ENCODE results near the gene SLC10A3. TPM values are rescaled to one million over a fixed set of nuclear protein-coding genes. Genes with fewer than 3 reads are reported as not detected.

The SLC10A3 gene
- total RNA-seq, 2 experiments from 2014 or later, result 10.4 to 11.3 TPM

- Mint-ChIP-seq H3K27ac (no peak overlapping the region), H3K27me3 (no peaks in the 10 kb centered on the region), H3K4me1 (peaks cover 5% of the 10 kb centered on the region), H3K4me3 (no peak overlapping the region), H3K36me3 (ENCODE audit: low read depth) (no peaks in the 10 kb centered on the region), H3K9me3 (ENCODE audit: low read depth) (no peaks in the 10 kb centered on the region)
- DNase-seq, result no peak
- intact Hi-C loops (cut with DNase I, micrococcal nuclease), result loop anchor here in 1 of 2 experiments (2.0 to 5.0 kb wide), 2 partner anchors 23 to 48 kb away; partner anchors contain the start of genes GDI1 and TAFAZZIN
- ChIA-PET POLR2A (no interaction called here), CTCF (interaction anchor here (1.1 kb wide), 1 partner anchor 40 kb away, joined by 4 read pairs; no protein-coding TSS in a partner anchor)
- no peak for ATAC-seq
Measured at GRCh38 chrX:154459832-154460231, 30.6 kb downstream of the SLC10A3 start.

- Mint-ChIP-seq H3K9me3 (ENCODE audit: low read depth) (no peaks in the 10 kb centered on the region), H3K4me1 (peaks cover 5% of the 10 kb centered on the region), H3K27ac (peak overlapping the region; percentile 19), H3K36me3 (ENCODE audit: low read depth) (peaks cover 2% of the 10 kb centered on the region), H3K4me3 (peak overlapping the region; percentile 75), H3K27me3 (no peaks in the 10 kb centered on the region)
- peak; percentile 67 for ATAC-seq
- intact Hi-C loops (cut with DNase I, micrococcal nuclease), result loop anchor here in 1 of 2 experiments (1.0 to 5.0 kb wide), 3 partner anchors 22 to 47 kb away; partner anchors contain the start of genes GDI1, SLC10A3 and TAFAZZIN
- ChIA-PET CTCF (interaction anchor here (0.7 to 0.8 kb wide), 4 partner anchors 16 to 75 kb away, joined by 3 to 4 read pairs (median 3); partner anchors contain the start of gene FAM50A), POLR2A (no interaction called here)
- DNase-seq, result peak; percentile 38
Measured at GRCh38 chrX:154458954-154459778, 31.3 kb downstream of the SLC10A3 start.

DNA sequence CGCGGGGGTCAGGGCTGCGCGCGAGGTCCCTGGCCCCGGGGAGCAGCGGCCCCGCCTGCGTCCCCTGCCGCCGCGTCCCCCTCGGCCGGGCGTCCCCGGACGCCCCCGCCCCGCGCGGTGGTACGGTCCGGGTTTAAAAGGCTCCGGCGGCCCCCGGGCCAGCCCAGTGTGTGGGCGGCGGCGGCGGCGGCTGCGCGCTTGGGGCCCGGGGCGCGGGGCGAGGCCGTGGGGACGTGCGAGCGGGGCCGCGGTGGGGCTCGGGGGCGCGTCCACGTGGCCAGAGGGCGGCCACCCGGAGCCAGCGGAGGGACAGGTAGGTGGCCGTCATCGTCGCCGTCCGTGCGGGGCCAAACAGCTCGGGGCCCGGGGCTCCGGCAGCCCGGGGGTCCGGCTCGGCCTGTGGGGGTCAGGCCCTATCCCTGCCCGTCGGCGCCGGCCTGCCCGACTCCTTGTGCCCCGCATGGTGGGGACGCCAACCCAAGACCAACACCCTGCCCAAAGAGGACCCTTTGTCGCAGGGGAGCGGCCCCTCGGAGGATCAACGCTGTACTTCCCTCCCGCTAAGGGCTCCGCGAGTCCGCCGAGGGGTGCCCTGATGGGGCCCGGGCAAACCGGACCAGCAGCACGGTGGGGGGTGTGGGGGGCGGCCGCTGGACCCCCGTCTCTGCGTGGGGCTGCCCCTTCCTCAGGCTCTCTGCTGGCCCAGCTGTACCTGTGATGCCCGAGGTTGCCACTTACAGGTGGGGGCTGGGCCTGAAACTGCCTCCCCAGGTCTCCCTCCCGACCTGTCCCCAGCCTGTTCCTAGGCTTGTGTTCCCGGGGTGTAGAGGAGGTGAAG lies 32.1 kb downstream of the SLC10A3 start, which contains the start of gene PLXNA3:
PLXNA3 (plus strand) TSS at position 166 of the 838 bp plus-strand sequence. CDS start 1,903 bp downstream, outside the sequence.
- ATAC-seq, result peak; percentile 54
- POLR2A ChIA-PET, result no interaction called here

DNA sequence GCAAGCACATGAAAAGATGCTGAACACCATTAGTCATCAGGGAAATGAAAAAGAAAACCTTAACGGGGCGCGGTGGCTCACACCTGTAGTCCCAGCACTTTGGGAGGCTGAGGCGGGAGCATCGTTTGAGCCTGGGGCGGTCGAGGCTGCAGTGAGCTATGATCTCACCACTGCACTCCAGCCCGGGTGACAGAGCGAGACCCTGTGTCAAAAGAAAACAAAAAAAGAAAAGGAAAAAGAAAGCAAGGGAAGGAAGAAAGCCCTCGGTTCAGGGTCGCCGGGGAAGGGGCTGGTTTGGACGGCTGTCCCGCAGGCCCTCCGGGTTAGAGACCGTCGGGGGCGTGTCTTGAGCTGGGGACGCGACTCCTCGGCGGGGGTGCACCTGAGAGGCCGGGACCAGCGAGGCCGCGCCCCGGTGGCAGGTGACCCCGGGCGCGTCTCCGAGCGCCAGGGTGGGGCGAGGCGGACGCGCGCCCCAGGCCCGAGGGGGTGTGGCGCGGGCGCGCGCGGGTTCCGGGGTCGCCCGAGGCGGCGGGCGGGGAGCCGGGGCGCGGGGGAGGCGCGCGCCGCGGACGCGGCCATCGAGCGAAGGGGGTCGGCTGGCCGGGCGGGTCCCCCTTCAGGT lies 32.8 kb downstream of the SLC10A3 start:
- peak; percentile 68 for ATAC-seq
- Mint-ChIP-seq H3K27me3 (no peaks in the 10 kb centered on the region), H3K4me1 (peaks cover 5% of the 10 kb centered on the region), H3K9me3 (ENCODE audit: low read depth) (no peaks in the 10 kb centered on the region), H3K27ac (peak overlapping the region; percentile 91), H3K4me3 (peak overlapping the region; percentile 88), H3K36me3 (ENCODE audit: low read depth) (peaks cover 3% of the 10 kb centered on the region)
- DNase-seq, result peak; percentile 59
- POLR2A ChIA-PET, result no interaction called here
- intact Hi-C loops (cut with DNase I, micrococcal nuclease), result loop anchor here in 1 of 2 experiments (1.0 to 5.0 kb wide), 4 partner anchors 21 to 59 kb away; partner anchors contain the start of genes FAM3A, GDI1, SLC10A3 and TAFAZZIN
- CTCF ChIA-PET, result interaction anchor here (1.1 kb wide), 1 partner anchor 291 kb away, joined by 7 read pairs; no protein-coding TSS in a partner anchor

More for the DNA sequence above, 32.1 kb downstream of the SLC10A3 start, which contains the start of gene PLXNA3:
- no peaks in the 10 kb centered on the region for H3K9me3 Mint-ChIP-seq (ENCODE audit: low read depth)
- peaks cover 2% of the 10 kb centered on the region for H3K36me3 Mint-ChIP-seq (ENCODE audit: low read depth)
- peak; percentile 66 for DNase-seq
- peaks cover 5% of the 10 kb centered on the region for H3K4me1 Mint-ChIP-seq
- intact Hi-C loops (cut with DNase I, micrococcal nuclease), result loop anchor here in 1 of 2 experiments (1.0 to 5.0 kb wide), 3 partner anchors 22 to 46 kb away; partner anchors contain the start of genes GDI1, SLC10A3 and TAFAZZIN
- H3K27me3 Mint-ChIP-seq, result no peaks in the 10 kb centered on the region
- peak within 1 kb of the TSS; percentile 88 for H3K4me3 Mint-ChIP-seq
- CTCF ChIA-PET, result interaction anchor here (0.7 to 0.8 kb wide), 3 partner anchors 15 to 76 kb away, joined by 3 to 4 read pairs (median 3); partner anchors contain the start of gene FAM50A
- H3K27ac Mint-ChIP-seq, result peak within 1 kb of the TSS; percentile 91

GRCh38 chrX:154452823-154453222 lies 37.6 kb downstream of the SLC10A3 start:
- Mint-ChIP-seq H3K4me1 (peaks cover 5% of the 10 kb centered on the region), H3K27me3 (no peaks in the 10 kb centered on the region), H3K4me3 (no peak overlapping the region), H3K9me3 (ENCODE audit: low read depth) (no peaks in the 10 kb centered on the region), H3K27ac (no peak overlapping the region), H3K36me3 (ENCODE audit: low read depth) (peaks cover 7% of the 10 kb centered on the region)
- ChIA-PET CTCF (no interaction called here), POLR2A (no interaction called here)
- intact Hi-C loops (cut with DNase I, micrococcal nuclease), result no loop called here
- ATAC-seq (no peak), DNase-seq (no peak)

DNA sequence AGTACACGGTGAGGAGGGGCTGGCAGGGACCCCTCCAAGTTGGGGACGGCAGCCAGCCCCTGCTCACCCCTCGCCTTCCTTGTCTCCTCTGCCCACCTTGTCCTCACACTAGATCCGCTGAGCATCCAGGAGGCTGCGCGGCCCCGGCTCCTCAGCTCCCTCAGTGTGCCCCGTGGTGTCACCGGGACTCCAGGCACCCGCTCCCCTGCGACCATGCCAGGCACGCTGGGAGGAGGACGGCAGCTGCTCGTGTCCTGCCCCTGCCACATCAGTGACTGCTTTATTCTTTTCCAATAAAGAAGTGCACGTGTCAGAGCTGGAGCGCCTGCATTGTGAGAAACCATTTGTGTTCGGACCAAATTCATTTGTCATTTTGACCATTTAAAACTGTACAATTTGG lies 40.1 kb downstream of the SLC10A3 start:
- ChIA-PET POLR2A (interaction anchor here (0.6 kb wide), 1 partner anchor 80 kb away, joined by 3 read pairs; no protein-coding TSS in a partner anchor), CTCF (no interaction called here)
- H3K27ac Mint-ChIP-seq, result no peak overlapping the region
- no peak overlapping the region for H3K4me3 Mint-ChIP-seq
- no peak for DNase-seq
- intact Hi-C loops (cut with DNase I, micrococcal nuclease), result no loop called here
- H3K27me3 Mint-ChIP-seq, result no peaks in the 10 kb centered on the region
- H3K9me3 Mint-ChIP-seq (ENCODE audit: low read depth), result no peaks in the 10 kb centered on the region
- peaks cover 9% of the 10 kb centered on the region for H3K4me1 Mint-ChIP-seq
- H3K36me3 Mint-ChIP-seq (ENCODE audit: low read depth), result peaks cover 13% of the 10 kb centered on the region
- ATAC-seq, result no peak

DNA sequence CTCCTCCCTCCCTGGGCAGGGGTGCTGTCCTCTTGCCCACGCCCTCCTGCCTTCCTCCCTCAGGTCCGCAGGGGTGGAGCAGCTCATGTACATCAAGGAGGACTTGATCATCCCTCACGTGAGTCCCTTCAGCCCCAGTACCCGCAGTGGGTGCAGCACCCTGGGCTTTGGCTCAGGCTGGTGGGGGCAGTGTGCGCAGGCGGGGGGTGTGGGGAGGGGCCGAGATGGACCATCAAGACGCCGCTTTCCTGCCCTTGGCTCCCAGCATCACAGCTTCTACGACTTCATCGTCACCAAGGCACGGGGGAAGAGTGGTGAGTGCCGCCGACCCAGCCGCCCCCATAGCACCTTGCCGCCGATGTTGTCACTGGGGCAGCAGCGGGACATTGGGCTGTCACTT lies 40.8 kb downstream of the SLC10A3 start:
- H3K36me3 Mint-ChIP-seq (ENCODE audit: low read depth), result peaks cover 12% of the 10 kb centered on the region
- no peak overlapping the region for H3K4me3 Mint-ChIP-seq
- H3K4me1 Mint-ChIP-seq, result peaks cover 9% of the 10 kb centered on the region
- no peak overlapping the region for H3K27ac Mint-ChIP-seq
- POLR2A ChIA-PET, result interaction anchor here (0.6 kb wide), 1 partner anchor 80 kb away, joined by 3 read pairs; no protein-coding TSS in a partner anchor
- no peaks in the 10 kb centered on the region for H3K9me3 Mint-ChIP-seq (ENCODE audit: low read depth)
- DNase-seq (no peak), ATAC-seq (no peak)
- CTCF ChIA-PET, result no interaction called here
- H3K27me3 Mint-ChIP-seq, result no peaks in the 10 kb centered on the region
- intact Hi-C loops (cut with DNase I, micrococcal nuclease), result no loop called here

GRCh38 chrX:154448484-154448883 lies 41.9 kb downstream of the SLC10A3 start:
- peaks cover 10% of the 10 kb centered on the region for H3K4me1 Mint-ChIP-seq
- H3K9me3 Mint-ChIP-seq (ENCODE audit: low read depth), result no peaks in the 10 kb centered on the region
- peaks cover 11% of the 10 kb centered on the region for H3K36me3 Mint-ChIP-seq (ENCODE audit: low read depth)
- CTCF ChIA-PET, result interaction anchor here (0.7 kb wide), 1 partner anchor 106 kb away, joined by 3 read pairs; no protein-coding TSS in a partner anchor
- POLR2A ChIA-PET, result no interaction called here
- no peaks in the 10 kb centered on the region for H3K27me3 Mint-ChIP-seq
- H3K27ac Mint-ChIP-seq, result no peak overlapping the region
- intact Hi-C loops (cut with DNase I, micrococcal nuclease), result no loop called here
- ATAC-seq (no peak), DNase-seq (no peak)
- no peak overlapping the region for H3K4me3 Mint-ChIP-seq

DNA sequence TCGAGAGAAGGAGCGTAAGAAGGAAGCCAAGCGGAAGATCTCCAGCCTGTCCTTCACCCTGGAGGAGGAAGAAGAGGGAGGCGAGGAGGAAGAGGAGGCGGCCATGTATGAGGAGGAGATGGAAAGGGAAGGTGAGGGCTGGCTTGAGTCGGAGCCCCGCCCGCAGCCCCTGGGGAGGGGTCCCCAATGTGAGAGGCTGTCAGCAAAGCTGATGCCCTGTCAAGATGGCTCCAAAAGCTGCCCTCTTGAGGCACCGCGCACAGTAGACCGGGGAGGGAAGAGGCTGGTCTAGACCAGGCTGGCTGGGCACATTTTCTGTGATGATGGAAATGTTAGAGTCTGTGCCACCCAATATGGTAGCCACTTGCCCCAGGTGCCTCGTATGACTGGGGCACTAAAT lies 44.0 kb downstream of the SLC10A3 start:
- no peak overlapping the region for H3K27ac Mint-ChIP-seq
- DNase-seq (no peak), ATAC-seq (no peak)
- intact Hi-C loops (cut with DNase I, micrococcal nuclease), result no loop called here
- H3K9me3 Mint-ChIP-seq (ENCODE audit: low read depth), result no peaks in the 10 kb centered on the region
- ChIA-PET CTCF (interaction anchor here (0.6 kb wide), 1 partner anchor 32 kb away, joined by 3 read pairs; no protein-coding TSS in a partner anchor), POLR2A (no interaction called here)
- H3K27me3 Mint-ChIP-seq, result no peaks in the 10 kb centered on the region
- peaks cover 13% of the 10 kb centered on the region for H3K36me3 Mint-ChIP-seq (ENCODE audit: low read depth)
- no peak overlapping the region for H3K4me3 Mint-ChIP-seq
- peaks cover 14% of the 10 kb centered on the region for H3K4me1 Mint-ChIP-seq

GRCh38 chrX:154445776-154446175 lies 44.7 kb downstream of the SLC10A3 start:
- peaks cover 13% of the 10 kb centered on the region for H3K36me3 Mint-ChIP-seq (ENCODE audit: low read depth)
- intact Hi-C loops (cut with DNase I, micrococcal nuclease), result no loop called here
- no peaks in the 10 kb centered on the region for H3K9me3 Mint-ChIP-seq (ENCODE audit: low read depth)
- no peak overlapping the region for H3K27ac Mint-ChIP-seq
- CTCF ChIA-PET, result interaction anchor here (0.6 kb wide), 1 partner anchor 31 kb away, joined by 3 read pairs; no protein-coding TSS in a partner anchor
- peaks cover 17% of the 10 kb centered on the region for H3K4me1 Mint-ChIP-seq
- no peak overlapping the region for H3K4me3 Mint-ChIP-seq
- no peaks in the 10 kb centered on the region for H3K27me3 Mint-ChIP-seq
- no peak for DNase-seq
- POLR2A ChIA-PET, result no interaction called here
- no peak for ATAC-seq

All from activated CD4-positive, alpha-beta T cell treated with anti-CD3 and anti-CD28 coated beads for 36 hours (primary cell).